ENCODE measurements around the gene DBNDD2. TPM values are rescaled to one million over a fixed set of nuclear protein-coding genes. Genes with fewer than 3 reads are reported as not detected.

DBNDD2 gene
- total and polyA plus RNA-seq, 2 experiments from 2014 or later: 25.8 to 62.5 TPM

DNA sequence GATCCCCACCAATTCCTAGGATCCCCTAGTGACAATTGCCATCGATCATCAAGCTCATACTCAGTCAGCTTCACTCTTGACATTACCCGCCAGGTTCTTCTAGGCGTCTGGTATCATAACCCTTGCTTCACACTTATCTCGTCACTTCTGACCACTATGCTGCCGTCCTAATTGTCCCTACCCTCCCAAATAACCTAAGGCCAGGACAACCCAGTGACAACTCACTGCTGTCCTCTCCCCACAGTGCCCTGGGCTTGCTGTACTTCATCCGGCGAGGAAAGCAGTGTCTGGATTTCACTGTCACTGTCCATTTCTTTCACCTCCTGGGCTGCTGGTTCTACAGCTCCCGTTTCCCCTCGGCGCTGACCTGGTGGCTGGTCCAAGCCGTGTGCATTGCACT, 41.5 kb upstream of the DBNDD2 start:
- H3K27me3 Mint-ChIP-seq (ENCODE audit: insufficient read depth, low read depth, poor library complexity): peaks cover 7% of the 10 kb centered on the region
- H3K9me3 Mint-ChIP-seq: no peaks in the 10 kb centered on the region
- H3K9me2 ChIP-seq (ENCODE audit: insufficient read depth): no peaks in the 10 kb centered on the region
- DNase-seq (ENCODE audit: low spot score) (no peak), ATAC-seq (no peak)
- peaks cover 15% of the 10 kb centered on the region; the same call in 2 of the 3 replicates for H3K36me3 Mint-ChIP-seq (ENCODE audit: low read depth)
- H3K27me3 ChIP-seq (ENCODE audit: insufficient read depth): no peaks in the 10 kb centered on the region
- H3K4me3 Mint-ChIP-seq: no peak overlapping the region
- peaks cover 8% of the 10 kb centered on the region for H3K4me1 Mint-ChIP-seq
- no peaks in the 10 kb centered on the region for H3F3A ChIP-seq (replicated peaks; ENCODE audit: low read depth)
- H3K27ac ChIP-seq (ENCODE audit: low read depth): no peak overlapping the region
- H3K27ac Mint-ChIP-seq: no peak overlapping the region
- H4K20me1 ChIP-seq (replicated peaks; ENCODE audit: insufficient read depth): 0 out of 2 replicates have a peak, but pooled peaks cover 9% of the 10 kb centered on the region
- H3K4me2 ChIP-seq: no peak overlapping the region
- peaks cover 14% of the 10 kb centered on the region for H3K79me2 ChIP-seq (replicated peaks; ENCODE audit: insufficient read depth)
- H2AFZ ChIP-seq: no peak overlapping the region
- H3K4me3 ChIP-seq: no peak overlapping the region
- no peaks in the 10 kb centered on the region for H3K36me3 ChIP-seq (ENCODE audit: insufficient read depth)
- TF ChIP-seq CREB1 (CRISPR knock-in tag; IDR thresholded peaks at IDR 0.05; ENCODE audit: low read depth) (no peak), NANOG (IDR thresholded peaks at IDR 0.05; ENCODE audit: borderline replicate concordance) (no peak), STAT1 (IDR thresholded peaks at IDR 0.05; ENCODE audit: unreplicated experiment) (no peak), ZNF331 (CRISPR knock-in tag; IDR thresholded peaks at IDR 0.05; ENCODE audit: low read depth) (no peak), EZH2 (IDR thresholded peaks at IDR 0.05; ENCODE audit: low read depth, unreplicated experiment) (no peak), POLR2AphosphoS5 (IDR thresholded peaks at IDR 0.05; ENCODE audit: low read depth) (no peak), JUNB (IDR thresholded peaks at IDR 0.05; ENCODE audit: unreplicated experiment) (no peak), EZH2phosphoT487 (IDR thresholded peaks at IDR 0.05; ENCODE audit: unreplicated experiment) (no peak), ZNF114 (CRISPR knock-in tag; IDR thresholded peaks at IDR 0.05) (no peak)
- TF ChIP-seq, protein P1, sequence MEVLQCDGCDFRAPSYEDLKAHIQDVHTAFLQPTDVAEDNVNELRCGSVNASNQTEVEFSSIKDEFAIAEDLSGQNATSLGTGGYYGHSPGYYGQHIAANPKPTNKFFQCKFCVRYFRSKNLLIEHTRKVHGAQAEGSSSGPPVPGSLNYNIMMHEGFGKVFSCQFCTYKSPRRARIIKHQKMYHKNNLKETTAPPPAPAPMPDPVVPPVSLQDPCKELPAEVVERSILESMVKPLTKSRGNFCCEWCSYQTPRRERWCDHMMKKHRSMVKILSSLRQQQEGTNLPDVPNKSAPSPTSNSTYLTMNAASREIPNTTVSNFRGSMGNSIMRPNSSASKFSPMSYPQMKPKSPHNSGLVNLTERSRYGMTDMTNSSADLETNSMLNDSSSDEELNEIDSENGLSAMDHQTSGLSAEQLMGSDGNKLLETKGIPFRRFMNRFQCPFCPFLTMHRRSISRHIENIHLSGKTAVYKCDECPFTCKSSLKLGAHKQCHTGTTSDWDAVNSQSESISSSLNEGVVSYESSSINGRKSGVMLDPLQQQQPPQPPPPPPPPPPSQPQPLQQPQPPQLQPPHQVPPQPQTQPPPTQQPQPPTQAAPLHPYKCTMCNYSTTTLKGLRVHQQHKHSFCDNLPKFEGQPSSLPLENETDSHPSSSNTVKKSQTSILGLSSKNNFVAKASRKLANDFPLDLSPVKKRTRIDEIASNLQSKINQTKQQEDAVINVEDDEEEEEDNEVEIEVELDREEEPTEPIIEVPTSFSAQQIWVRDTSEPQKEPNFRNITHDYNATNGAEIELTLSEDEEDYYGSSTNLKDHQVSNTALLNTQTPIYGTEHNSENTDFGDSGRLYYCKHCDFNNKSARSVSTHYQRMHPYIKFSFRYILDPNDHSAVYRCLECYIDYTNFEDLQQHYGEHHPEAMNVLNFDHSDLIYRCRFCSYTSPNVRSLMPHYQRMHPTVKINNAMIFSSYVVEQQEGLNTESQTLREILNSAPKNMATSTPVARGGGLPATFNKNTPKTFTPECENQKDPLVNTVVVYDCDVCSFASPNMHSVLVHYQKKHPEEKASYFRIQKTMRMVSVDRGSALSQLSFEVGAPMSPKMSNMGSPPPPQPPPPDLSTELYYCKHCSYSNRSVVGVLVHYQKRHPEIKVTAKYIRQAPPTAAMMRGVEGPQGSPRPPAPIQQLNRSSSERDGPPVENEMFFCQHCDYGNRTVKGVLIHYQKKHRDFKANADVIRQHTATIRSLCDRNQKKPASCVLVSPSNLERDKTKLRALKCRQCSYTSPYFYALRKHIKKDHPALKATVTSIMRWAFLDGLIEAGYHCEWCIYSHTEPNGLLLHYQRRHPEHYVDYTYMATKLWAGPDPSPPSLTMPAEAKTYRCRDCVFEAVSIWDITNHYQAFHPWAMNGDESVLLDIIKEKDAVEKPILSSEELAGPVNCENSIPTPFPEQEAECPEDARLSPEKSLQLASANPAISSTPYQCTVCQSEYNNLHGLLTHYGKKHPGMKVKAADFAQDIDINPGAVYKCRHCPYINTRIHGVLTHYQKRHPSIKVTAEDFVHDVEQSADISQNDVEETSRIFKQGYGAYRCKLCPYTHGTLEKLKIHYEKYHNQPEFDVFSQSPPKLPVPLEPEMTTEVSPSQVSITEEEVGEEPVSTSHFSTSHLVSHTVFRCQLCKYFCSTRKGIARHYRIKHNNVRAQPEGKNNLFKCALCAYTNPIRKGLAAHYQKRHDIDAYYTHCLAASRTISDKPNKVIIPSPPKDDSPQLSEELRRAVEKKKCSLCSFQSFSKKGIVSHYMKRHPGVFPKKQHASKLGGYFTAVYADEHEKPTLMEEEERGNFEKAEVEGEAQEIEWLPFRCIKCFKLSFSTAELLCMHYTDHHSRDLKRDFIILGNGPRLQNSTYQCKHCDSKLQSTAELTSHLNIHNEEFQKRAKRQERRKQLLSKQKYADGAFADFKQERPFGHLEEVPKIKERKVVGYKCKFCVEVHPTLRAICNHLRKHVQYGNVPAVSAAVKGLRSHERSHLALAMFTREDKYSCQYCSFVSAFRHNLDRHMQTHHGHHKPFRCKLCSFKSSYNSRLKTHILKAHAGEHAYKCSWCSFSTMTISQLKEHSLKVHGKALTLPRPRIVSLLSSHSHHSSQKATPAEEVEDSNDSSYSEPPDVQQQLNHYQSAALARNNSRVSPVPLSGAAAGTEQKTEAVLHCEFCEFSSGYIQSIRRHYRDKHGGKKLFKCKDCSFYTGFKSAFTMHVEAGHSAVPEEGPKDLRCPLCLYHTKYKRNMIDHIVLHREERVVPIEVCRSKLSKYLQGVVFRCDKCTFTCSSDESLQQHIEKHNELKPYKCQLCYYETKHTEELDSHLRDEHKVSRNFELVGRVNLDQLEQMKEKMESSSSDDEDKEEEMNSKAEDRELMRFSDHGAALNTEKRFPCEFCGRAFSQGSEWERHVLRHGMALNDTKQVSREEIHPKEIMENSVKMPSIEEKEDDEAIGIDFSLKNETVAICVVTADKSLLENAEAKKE (CRISPR knock-in tag; IDR thresholded peaks at IDR 0.05): no peak
- TF ChIP-seq, protein P2, sequence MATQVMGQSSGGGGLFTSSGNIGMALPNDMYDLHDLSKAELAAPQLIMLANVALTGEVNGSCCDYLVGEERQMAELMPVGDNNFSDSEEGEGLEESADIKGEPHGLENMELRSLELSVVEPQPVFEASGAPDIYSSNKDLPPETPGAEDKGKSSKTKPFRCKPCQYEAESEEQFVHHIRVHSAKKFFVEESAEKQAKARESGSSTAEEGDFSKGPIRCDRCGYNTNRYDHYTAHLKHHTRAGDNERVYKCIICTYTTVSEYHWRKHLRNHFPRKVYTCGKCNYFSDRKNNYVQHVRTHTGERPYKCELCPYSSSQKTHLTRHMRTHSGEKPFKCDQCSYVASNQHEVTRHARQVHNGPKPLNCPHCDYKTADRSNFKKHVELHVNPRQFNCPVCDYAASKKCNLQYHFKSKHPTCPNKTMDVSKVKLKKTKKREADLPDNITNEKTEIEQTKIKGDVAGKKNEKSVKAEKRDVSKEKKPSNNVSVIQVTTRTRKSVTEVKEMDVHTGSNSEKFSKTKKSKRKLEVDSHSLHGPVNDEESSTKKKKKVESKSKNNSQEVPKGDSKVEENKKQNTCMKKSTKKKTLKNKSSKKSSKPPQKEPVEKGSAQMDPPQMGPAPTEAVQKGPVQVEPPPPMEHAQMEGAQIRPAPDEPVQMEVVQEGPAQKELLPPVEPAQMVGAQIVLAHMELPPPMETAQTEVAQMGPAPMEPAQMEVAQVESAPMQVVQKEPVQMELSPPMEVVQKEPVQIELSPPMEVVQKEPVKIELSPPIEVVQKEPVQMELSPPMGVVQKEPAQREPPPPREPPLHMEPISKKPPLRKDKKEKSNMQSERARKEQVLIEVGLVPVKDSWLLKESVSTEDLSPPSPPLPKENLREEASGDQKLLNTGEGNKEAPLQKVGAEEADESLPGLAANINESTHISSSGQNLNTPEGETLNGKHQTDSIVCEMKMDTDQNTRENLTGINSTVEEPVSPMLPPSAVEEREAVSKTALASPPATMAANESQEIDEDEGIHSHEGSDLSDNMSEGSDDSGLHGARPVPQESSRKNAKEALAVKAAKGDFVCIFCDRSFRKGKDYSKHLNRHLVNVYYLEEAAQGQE (IDR thresholded peaks at IDR 0.05; ENCODE audit: unreplicated experiment): no peak
- TF ChIP-seq, protein P3, sequence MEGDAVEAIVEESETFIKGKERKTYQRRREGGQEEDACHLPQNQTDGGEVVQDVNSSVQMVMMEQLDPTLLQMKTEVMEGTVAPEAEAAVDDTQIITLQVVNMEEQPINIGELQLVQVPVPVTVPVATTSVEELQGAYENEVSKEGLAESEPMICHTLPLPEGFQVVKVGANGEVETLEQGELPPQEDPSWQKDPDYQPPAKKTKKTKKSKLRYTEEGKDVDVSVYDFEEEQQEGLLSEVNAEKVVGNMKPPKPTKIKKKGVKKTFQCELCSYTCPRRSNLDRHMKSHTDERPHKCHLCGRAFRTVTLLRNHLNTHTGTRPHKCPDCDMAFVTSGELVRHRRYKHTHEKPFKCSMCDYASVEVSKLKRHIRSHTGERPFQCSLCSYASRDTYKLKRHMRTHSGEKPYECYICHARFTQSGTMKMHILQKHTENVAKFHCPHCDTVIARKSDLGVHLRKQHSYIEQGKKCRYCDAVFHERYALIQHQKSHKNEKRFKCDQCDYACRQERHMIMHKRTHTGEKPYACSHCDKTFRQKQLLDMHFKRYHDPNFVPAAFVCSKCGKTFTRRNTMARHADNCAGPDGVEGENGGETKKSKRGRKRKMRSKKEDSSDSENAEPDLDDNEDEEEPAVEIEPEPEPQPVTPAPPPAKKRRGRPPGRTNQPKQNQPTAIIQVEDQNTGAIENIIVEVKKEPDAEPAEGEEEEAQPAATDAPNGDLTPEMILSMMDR (conservative IDR thresholded peaks at IDR 0.05; ENCODE audit: low read depth in 2 of 2): no peak
- TF ChIP-seq, protein P4, sequence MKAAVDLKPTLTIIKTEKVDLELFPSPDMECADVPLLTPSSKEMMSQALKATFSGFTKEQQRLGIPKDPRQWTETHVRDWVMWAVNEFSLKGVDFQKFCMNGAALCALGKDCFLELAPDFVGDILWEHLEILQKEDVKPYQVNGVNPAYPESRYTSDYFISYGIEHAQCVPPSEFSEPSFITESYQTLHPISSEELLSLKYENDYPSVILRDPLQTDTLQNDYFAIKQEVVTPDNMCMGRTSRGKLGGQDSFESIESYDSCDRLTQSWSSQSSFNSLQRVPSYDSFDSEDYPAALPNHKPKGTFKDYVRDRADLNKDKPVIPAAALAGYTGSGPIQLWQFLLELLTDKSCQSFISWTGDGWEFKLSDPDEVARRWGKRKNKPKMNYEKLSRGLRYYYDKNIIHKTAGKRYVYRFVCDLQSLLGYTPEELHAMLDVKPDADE (IDR thresholded peaks at IDR 0.05): no peak
- peaks cover 6% of the 10 kb centered on the region for H3K4me1 ChIP-seq (ENCODE audit: insufficient read depth)

All from GM23338 (cell line).